ENCODE results near the gene RAB5A. TPM values are rescaled to one million over a fixed set of nuclear protein-coding genes. Genes with fewer than 3 reads are reported as not detected.

RAB5A gene
- total RNA-seq, 3 donors from 2014 or later, result 72.8 to 97.2 (median 82.9) TPM

DNA sequence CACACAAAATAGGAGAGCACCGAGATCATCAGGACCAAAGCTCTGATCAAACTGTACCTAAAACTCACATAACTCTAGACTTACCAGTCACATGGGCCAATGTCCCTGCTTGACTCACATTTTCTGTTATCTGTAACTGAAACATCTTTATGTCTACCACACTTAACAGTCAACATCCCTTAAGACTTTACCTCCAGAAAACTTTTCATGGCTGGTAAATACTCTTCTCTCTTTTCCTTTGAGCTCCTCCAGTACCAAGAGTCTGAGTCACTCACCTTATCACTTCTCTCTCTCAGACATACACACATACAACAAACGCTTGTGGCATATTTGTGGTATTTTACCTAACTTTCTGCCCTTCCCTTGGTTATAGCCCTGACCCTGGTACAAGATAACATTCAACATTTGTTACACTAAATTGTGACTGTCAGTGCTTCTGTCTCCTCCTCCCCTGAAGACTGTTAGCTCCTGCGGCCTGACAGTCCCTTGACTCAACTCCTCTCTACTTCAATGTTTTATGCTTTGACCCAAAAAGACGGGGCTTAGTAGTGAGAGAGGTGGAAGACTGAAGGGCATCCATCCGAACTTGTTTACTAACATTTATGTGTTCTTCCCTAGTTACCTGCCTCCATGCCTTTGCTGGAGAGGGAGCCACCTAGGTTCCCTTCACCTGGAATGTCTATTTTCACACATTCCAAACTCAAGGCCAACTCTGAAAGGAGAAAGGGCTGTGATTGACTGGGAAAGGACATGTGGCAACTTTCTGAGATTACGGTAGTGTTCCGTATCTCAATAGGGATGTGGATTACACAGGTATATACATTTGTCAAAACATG lies 9.2 kb upstream of the RAB5A start:
- no peak overlapping the region for H3K4me3 ChIP-seq
- no peaks in the 10 kb centered on the region for H3K4me1 ChIP-seq
- no peak overlapping the region for H3K27ac ChIP-seq
- intact Hi-C loops (cut with DNase I; ENCODE audit: low total_unique reads), result no loop called here
- no peaks in the 10 kb centered on the region for H3K36me3 ChIP-seq
- TF ChIP-seq POLR2AphosphoS5 (IDR thresholded peaks at IDR 0.05), result no peak
- DNase-seq (ENCODE audit: low spot score in 2 of 2), result no peak
- H3K9me3 ChIP-seq, result no peaks in the 10 kb centered on the region
- H3K27me3 ChIP-seq, result peaks cover 0 to 5% of the 10 kb centered on the region in 2 donors

- intact Hi-C loops (cut with DNase I; ENCODE audit: low total_unique reads), result no loop called here
- TF ChIP-seq POLR2A (IDR thresholded peaks at IDR 0.05) (no peak), POLR2AphosphoS5 (IDR thresholded peaks at IDR 0.05) (no peak)
- TF ChIP-seq, protein P1, sequence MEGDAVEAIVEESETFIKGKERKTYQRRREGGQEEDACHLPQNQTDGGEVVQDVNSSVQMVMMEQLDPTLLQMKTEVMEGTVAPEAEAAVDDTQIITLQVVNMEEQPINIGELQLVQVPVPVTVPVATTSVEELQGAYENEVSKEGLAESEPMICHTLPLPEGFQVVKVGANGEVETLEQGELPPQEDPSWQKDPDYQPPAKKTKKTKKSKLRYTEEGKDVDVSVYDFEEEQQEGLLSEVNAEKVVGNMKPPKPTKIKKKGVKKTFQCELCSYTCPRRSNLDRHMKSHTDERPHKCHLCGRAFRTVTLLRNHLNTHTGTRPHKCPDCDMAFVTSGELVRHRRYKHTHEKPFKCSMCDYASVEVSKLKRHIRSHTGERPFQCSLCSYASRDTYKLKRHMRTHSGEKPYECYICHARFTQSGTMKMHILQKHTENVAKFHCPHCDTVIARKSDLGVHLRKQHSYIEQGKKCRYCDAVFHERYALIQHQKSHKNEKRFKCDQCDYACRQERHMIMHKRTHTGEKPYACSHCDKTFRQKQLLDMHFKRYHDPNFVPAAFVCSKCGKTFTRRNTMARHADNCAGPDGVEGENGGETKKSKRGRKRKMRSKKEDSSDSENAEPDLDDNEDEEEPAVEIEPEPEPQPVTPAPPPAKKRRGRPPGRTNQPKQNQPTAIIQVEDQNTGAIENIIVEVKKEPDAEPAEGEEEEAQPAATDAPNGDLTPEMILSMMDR (IDR thresholded peaks at IDR 0.05), result no peak
These were observed 8.6 kb upstream of the RAB5A start for GRCh38 chr3:19938295-19938627.

GRCh38 chr3:19940643-19941042 lies 6.3 kb upstream of the RAB5A start:
- Histone ChIP-seq H3K27ac (no peak overlapping the region), H3K4me3 (no peak overlapping the region), H3K9me3 (no peaks in the 10 kb centered on the region), H3K27me3 (no peaks in the 10 kb centered on the region), H3K36me3 (no peaks in the 10 kb centered on the region), H3K4me1 (no peaks in the 10 kb centered on the region)
- no peak for TF ChIP-seq POLR2AphosphoS5 (IDR thresholded peaks at IDR 0.05)
- TF ChIP-seq, protein P1 (IDR thresholded peaks at IDR 0.05), result no peak
- TF ChIP-seq POLR2A (IDR thresholded peaks at IDR 0.05), result no peak
- intact Hi-C loops (cut with DNase I; ENCODE audit: low total_unique reads), result no loop called here
- DNase-seq (ENCODE audit: low spot score in 2 of 2), result no peak

More at GRCh38 chr3:19938295-19938627, 8.6 kb upstream of the RAB5A start:
- no peak overlapping the region for H3K27ac ChIP-seq
- no peaks in the 10 kb centered on the region for H3K36me3 ChIP-seq
- no peaks in the 10 kb centered on the region for H3K4me1 ChIP-seq
- DNase-seq (ENCODE audit: low spot score in 2 of 2), result no peak
- H3K9me3 ChIP-seq, result no peaks in the 10 kb centered on the region
- H3K27me3 ChIP-seq, result peaks cover 0 to 5% of the 10 kb centered on the region in 2 donors
- H3K4me3 ChIP-seq, result no peak overlapping the region

DNA sequence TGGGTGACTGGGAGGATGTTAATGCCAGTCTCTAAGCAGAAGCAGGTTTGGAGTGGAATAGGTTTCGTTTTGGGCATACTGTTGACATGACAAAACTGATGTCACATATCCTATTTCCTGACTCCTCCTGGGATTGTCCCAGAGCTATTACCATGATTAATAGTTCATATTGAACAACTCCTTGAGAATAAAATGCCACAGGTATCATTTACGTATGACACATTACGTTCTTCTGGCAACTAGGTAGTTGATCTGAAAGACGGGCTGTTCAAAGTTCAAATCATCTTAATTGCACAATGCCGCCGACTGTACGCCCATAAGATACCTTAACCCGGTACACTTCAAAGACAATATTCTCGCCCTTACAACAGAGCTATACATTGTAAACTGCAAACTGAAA lies 1.4 kb upstream of the RAB5A start:
- H3K4me3 ChIP-seq, result peak overlapping the region in 1 of 3 donors; percentile 91

DNA sequence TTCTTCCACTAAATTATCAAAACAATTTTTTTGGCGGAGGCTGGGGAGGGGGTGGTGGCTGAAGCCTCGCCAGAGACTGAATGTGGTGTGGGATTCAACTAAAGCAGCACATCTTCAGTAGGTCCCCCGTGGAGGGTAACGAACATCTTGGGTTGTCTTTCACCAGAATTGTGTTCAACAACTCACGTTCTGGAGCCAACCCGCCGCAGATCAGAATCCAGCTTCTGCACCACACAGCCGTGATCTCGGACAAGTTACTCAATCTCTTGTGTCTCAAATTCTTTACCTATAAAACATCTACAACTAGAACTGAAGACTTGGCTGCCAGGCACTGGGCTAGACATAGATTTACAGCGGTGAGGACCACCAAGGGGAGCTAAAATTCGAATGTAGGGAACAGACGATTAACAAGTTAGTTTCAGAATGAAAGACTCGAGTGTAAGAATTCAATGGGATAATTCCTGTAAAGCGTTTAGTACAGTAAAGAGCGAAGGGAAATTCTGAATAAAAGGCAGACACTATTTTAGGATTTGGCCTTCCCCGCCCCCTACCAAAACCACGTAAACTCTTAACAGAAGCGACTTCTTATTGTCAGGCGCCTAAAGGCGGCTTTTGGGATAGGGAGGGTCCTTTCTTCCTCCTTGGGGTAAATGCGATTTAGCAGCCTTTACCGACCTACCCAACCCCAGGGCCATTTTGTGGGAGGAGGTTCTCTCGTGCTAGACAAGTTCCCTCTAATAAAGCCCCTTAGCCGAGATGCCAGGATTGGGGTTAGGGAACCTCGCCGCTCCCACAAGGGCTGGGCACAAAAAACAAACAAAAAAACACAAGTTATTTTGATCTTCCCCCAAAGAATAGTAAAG lies 697 bp upstream of the RAB5A start:
- intact Hi-C loops (cut with DNase I; ENCODE audit: low total_unique reads), result no loop called here

More for the DNA sequence above, 1.4 kb upstream of the RAB5A start:
- Histone ChIP-seq H3K27ac (peak overlapping the region in 1 of 2 donors; percentile 100), H3K27me3 (no peaks in the 10 kb centered on the region), H3K4me1 (peaks cover 9 to 15% of the 10 kb centered on the region in 2 donors), H3K36me3 (no peaks in the 10 kb centered on the region), H3K9me3 (no peaks in the 10 kb centered on the region)
- TF ChIP-seq, protein P1 (IDR thresholded peaks at IDR 0.05), result no peak
- TF ChIP-seq POLR2AphosphoS5 (IDR thresholded peaks at IDR 0.05) (no peak), POLR2A (IDR thresholded peaks at IDR 0.05) (no peak)
- intact Hi-C loops (cut with DNase I; ENCODE audit: low total_unique reads), result no loop called here
- DNase-seq (ENCODE audit: low spot score in 2 of 2), result no peak

More for the DNA sequence above, 697 bp upstream of the RAB5A start:
- H3K27me3 ChIP-seq, result no peaks in the 10 kb centered on the region
- peak overlapping the region; percentile 99 to 100 for H3K27ac ChIP-seq
- TF ChIP-seq POLR2AphosphoS5 (IDR thresholded peaks at IDR 0.05) (no peak), POLR2A (IDR thresholded peaks at IDR 0.05) (no peak)
- no peaks in the 10 kb centered on the region for H3K9me3 ChIP-seq
- no peak for DNase-seq (ENCODE audit: low spot score in 2 of 2)
- H3K4me3 ChIP-seq, result peak overlapping the region; percentile 91 to 100 (median 94)
- H3K4me1 ChIP-seq, result peaks cover 9 to 15% of the 10 kb centered on the region in 2 donors
- H3K36me3 ChIP-seq, result no peaks in the 10 kb centered on the region
